Posterior cingulate gyrus (tissue), 11 donors: Measurements from ENCODE around the gene MACROH2A1.
A peak's percentile ranks its signal among the peaks of the same experiment; 100 is the strongest.

ENCODE experiments used
- DNase-seq, 10 donors: peaks; one replicate each; pipeline versions ENCODE4 v3.0.0 to v3.0.0-alpha.2; 2020 to 2021; ENCODE audit warnings: mixed read lengths in 3 of 10
- intact Hi-C: fragments of 100-400 bp; cut with DNase I; formaldehyde crosslinking; loops from one replicate; pipeline ENCODE4 v1.15.1; 2023

The MACROH2A1 gene

DNA sequence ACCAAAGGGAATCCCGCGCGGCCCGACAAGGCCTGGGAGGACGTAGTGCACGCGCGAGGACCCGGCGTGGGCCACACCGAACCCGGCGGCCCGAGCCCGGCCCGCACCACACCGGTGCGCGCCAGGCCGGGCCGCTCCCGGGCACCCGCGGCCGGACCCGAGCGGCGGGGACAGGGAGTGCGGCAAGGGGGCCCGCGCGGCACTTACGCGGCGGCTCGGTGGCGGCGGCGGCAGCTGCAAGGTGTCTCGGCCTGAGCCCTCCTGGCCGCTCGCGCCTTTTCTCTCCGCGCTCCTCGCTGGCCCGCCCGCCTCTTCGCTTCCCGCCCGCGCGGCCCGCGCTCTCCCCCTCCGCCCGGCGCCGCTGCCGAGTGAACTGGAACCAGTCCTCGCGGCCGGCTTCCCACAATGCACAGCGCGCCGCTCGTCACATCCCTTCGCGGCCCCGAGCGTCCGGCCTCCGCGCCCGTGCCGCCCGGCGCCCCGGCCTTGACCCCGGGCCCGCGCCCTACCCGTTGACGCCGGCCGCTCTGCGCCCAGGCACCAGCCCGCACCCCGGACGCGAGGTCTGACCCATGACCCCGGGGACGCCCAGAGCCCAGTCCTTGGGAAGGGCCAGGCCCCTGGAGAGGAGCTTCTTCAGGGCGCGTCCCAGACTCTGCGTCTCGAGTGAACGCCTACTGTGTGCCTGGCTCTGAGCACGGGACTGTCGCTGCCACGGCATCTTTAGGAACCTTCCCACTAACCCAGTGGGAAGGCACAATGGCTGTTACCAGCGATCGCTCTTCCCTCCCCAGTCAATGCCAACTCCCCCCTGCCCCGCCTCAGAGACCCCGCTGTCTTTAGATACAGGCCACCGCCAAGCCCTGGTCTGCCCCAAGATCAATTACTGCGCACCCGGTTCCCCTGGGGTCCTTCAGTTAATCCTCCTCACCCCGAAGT lies at the start of gene MACROH2A1:
TSS of gene MACROH2A1 (minus strand) at position 377 of the 939 bp plus-strand sequence. CDS start 10,138 bp downstream, outside the sequence.
- intact Hi-C loops = no loop called here
- DNase-seq = peak; percentile 81 to 98 (median 87)

- intact Hi-C loops = no loop called here
- DNase-seq = peak in 1 of 10 donors; percentile 16
Observed at GRCh38 chr5:135448071-135448739, 49.2 kb upstream of the MACROH2A1 start.

- no peak for DNase-seq
- intact Hi-C loops = no loop called here
Observed at GRCh38 chr5:135447298-135447929, 48.4 kb upstream of the MACROH2A1 start, which contains the start of gene DCANP1. Gene DCANP1, minus strand, starts transcription at chr5:135447348. Its CDS starts 240 bp downstream, at chr5:135447108.

- intact Hi-C loops = no loop called here
- peak in 1 of 10 donors; percentile 62 for DNase-seq
Observed at GRCh38 chr5:135446615-135447014, 47.6 kb upstream of the MACROH2A1 start.

DNA sequence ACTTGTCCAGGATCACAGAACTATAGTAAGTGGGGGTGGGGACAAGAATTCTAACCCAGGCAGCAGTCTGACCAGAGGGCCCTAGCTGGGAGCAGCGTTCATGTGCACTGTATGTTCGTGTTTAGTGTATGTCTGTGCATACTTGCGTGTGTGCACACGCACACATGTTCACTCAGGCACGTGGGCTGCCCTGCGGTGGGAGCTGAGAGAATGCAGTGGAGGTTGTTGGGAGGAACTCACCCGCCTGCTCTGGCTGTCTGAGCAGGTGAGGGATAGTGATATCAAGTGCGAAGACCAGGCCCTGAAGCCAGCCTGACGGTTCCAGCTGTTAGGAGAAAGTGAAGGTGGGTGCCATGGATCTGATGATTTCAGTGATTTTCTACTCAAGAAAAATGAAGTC lies 47.2 kb upstream of the MACROH2A1 start:
- intact Hi-C loops = no loop called here
- peak in 1 of 10 donors; percentile 34 for DNase-seq

DNA sequence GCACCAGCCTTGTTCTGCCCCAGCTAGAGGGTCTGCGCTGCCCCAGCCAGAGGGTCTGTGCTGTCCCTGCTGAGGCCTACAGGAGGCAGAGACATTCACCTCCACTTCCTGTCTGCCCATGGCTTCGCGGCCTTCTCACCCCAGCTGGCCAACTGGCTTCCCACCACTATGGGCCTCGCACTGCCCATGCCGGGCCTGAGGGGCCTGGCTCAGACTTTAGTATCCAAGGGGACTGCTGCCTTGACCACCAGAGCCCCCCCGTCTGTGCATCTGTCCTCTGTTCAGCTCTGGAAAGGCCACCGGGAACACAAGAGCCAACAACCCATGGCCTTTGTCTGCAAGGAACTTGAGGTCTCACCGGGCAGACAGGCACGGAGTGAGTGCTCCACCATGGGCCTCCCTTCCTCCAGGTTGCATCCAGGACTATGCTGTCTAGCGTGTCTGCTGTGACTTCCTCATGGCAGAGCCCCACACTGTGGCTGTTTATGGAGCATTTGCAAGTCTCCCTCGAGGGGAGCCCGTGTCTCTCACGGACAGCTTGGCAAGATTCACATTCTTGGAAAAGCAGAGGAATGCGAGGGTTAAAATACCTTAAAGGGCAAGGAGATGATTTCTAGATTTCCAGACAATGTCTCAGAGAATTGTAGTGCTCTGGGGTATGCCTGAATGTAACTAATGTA lies 46.4 kb upstream of the MACROH2A1 start:
- intact Hi-C loops = no loop called here
- DNase-seq = peak in 1 of 10 donors; percentile 78

DNA sequence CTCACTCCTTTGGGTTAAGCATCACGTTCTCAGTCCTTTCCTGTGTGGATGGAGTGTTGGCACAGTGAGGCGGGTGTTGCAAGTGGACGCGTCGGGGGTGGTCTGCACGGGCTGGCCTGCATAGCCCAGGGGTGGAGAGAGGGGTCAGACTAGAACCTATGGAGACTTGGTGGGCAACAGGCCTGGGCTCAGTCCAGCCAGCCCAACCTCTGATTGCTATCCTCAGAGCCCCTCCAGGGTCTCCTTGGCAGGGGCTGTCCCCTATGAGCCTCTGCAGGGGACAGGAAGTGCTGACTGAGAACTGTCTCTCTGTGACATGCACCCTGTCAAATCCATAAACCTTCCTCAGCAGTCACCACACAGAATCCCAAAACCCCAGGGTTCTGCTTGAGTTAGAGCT lies 45.9 kb upstream of the MACROH2A1 start:
- no peak for DNase-seq

GRCh38 chr5:135444360-135444759 lies 45.3 kb upstream of the MACROH2A1 start:
- DNase-seq = peak in 2 of 10 donors; percentile 8 to 73
- intact Hi-C loops = no loop called here

More for the DNA sequence above, 45.9 kb upstream of the MACROH2A1 start:
- intact Hi-C loops = no loop called here

GRCh38 chr5:135443161-135443960 lies 44.3 kb upstream of the MACROH2A1 start:
- intact Hi-C loops = no loop called here
- peak in 1 of 10 donors; percentile 74 for DNase-seq

GRCh38 chr5:135442431-135443160 lies 43.6 kb upstream of the MACROH2A1 start:
- intact Hi-C loops = no loop called here
- DNase-seq = peak in 1 of 10 donors; percentile 45

DNA sequence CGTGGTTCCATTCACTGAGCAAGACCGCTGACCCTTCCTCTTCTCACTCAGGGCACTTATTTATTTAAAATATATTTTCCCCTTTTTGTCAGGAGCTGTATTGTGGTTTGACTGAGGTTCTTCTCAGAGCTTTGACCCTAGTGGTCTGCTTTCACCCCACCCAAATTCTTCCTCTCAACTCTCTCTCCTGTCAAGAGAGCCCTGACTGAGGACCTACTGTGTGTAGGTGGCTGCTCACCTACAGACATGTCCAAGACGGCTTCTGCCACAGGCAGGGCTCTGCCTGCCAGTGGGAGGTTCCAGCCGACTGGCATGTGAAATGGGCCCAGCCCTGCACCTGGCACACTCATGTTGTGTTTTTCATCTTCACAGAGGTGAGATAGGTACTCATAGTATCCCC lies 42.9 kb upstream of the MACROH2A1 start:
- no peak for DNase-seq
- intact Hi-C loops = no loop called here

DNA sequence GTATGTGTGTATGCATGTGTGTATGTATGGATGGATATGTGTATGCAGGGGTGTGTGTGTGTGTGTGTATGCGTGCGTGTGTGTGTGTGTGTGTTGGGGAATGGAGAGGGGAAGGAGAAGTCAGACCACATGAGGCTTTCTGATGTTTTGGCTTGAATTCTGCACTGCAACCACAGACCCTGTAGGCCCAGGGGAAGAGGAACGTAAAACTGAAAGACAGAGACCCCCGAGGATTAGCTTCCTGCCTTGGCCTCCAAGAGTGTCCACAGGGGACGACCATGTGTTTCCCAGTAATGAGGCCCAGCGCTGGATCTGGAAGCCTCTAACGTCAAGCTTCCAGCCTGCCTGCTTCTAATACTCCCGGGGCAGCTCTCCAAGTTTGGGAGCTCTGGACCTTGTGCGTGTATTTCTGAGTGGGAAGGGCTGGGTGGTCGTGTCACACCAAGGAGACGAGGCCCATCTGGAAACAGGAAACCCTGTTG lies 42.4 kb upstream of the MACROH2A1 start:
- DNase-seq = peak in 1 of 10 donors; percentile 40

GRCh38 chr5:135440916-135441315 lies 41.9 kb upstream of the MACROH2A1 start:
- no peak for DNase-seq
- intact Hi-C loops = no loop called here

More for the DNA sequence above, 42.4 kb upstream of the MACROH2A1 start:
- intact Hi-C loops = no loop called here

- intact Hi-C loops = no loop called here
Observed at GRCh38 chr5:135439231-135440205, 40.5 kb upstream of the MACROH2A1 start.

GRCh38 chr5:135438636-135439221 lies 39.7 kb upstream of the MACROH2A1 start:
- no peak for DNase-seq
- intact Hi-C loops = no loop called here

More at GRCh38 chr5:135439231-135440205, 40.5 kb upstream of the MACROH2A1 start:
- DNase-seq = peak in 1 of 10 donors; percentile 68

- peak in 3 of 10 donors; percentile 32 to 78 (median 77) for DNase-seq
- intact Hi-C loops = no loop called here
Observed at GRCh38 chr5:135437796-135438560, 38.9 kb upstream of the MACROH2A1 start.
